Stimulated activated CD4-positive, alpha-beta T cell treated with anti-CD3 and anti-CD28 coated beads, Interleukin-1b, Interleukin-23, amount 100 ng/mL, for 4 hours (primary cell): ENCODE measurements around the gene CHRNA5.
"Not testable (repeated sequence)": the region's sequence is repeated elsewhere in the genome, so short reads cannot be mapped to it uniquely, and the experiment has no call there.

Experiments
- DNase-seq, 2 donors: peaks; one replicate each; pipeline ENCODE4 v3.0.0-alpha.2; 2020; ENCODE audit warnings: low read depth in 2 of 2

CHRNA5 gene

DNA sequence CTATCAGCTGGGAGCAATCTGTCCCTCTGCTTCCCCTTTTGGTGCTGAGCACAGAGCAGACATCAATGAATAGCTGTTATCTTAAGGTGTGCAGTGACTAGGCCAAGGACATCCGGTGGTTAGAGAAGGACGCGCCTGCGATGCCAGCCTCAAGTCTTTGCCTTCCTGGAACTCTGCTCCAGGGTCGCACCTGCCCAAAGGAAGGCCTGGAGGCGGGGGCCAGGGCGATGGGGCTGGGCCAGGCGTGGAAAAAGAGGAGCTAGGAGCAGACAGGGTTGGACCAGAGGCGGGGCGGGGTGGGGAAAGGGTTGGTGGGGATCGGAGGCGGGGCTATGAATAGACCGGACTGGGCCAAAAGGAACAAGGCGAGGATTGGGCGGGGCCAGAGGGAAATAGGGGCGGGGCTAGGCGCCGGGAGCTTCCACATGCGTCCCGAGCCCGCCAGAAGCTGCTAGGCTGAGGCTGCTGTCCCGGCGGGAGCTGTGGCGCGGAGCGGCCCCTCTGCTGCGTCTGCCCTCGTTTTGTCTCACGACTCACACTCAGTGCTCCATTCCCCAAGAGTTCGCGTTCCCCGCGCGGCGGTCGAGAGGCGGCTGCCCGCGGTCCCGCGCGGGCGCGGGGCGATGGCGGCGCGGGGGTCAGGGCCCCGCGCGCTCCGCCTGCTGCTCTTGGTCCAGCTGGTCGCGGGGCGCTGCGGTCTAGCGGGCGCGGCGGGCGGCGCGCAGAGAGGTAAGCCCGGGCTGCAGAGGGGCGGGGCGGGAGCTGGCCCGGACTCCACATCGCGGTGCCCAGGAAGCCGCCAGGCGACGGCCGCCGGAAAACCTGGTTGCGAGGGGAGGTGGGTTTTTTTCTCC is at the start of gene CHRNA5:
TSS of gene CHRNA5 (plus strand) at position 424 of the 854 bp plus-strand sequence. CDS start at position 624, 200 bp downstream.
- peak; percentile 68 to 80 for DNase-seq

DNA sequence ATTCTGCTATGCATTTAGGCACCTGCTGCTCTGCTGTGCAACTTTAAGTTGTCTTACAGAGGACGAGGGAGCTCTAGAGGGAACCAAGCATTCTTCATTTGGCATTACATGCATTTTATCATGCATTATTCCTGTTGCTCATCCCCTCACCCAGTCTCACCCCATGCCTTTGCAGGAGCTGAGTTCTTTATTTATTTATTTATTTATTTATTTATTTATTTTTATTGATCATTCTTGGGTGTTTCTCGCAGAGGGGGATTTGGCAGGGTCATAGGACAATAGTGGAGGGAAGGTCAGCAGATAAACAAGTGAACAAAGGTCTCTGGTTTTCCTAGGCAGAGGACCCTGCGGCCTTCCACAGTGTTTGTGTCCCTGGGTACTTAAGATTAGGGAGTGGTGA is 45.3 kb upstream of the CHRNA5 start:
- DNase-seq: not testable (repeated sequence)

- no peak for DNase-seq
Observed at GRCh38 chr15:78524230-78524629, 41.1 kb upstream of the CHRNA5 start.

DNA sequence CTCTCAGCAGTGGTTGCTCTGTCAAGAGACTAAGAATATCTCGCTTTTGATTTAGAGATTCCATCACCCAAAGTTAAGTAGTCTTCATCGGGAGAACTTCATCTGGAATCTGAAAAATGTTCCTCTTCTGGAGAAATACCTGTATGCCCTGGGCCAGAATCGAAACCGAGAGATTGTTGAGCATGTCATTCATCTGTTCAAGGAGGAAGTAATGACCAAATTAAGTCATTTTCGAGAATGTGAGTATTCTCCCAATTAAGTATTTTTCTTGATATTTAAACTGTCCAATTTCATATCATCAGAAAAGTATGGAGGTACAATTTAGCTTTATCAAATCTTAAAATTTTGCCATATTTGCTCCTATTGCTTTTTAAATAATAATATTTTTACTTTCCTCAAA is 38.0 kb upstream of the CHRNA5 start:
- no peak for DNase-seq

- no peak for DNase-seq
Observed at GRCh38 chr15:78533331-78533730, 32.0 kb upstream of the CHRNA5 start.

DNA sequence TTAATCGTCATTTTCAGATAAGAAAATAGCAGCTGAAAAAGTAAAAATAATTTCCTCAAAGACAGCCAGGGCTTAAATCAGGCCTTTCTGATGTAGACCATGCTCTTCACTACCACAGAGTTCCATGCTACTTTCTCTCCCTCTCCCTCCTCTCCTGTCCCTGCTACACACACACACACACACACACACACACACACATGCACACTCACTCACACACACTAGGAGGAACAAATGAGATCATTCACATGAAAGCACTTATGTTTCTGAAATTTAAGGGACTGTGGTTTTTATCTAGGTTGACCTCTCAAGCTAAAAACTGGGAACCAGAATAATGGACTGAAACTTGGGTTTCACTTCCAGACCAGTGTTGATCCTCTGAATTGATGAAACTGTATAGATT is 29.2 kb upstream of the CHRNA5 start:
- no peak for DNase-seq

DNA sequence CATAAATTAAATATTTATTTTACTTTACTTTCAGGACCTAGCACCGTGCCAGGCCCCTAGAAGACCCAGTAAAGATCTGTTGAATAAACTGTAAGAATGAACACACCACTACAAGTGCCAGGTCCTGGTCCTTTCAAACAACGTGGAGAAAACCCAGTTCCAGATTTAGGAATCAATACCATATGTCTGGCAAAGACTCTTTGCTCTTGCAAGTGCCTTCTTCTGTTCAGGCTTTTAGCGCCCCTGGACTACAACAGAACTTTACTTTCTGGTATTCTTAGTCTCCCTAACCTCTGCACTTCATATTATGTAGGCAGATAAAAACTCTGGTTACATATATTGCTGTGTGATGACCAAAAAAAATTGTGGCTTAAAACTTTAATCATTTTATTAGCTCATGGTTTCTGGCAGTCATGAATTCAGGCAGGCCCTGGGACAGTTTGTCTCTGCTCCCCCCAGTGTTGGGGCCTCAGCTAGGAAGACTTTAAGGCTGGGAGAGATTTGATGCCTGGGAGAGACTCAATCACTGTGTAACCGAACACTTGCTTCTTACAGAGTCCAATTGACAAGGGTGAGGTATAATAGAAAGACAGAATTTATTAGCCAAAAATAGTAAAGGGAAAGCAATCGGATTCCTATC is 27.9 kb upstream of the CHRNA5 start:
- DNase-seq: no peak

GRCh38 chr15:78538358-78538757 is 27.0 kb upstream of the CHRNA5 start:
- DNase-seq: no peak

DNA sequence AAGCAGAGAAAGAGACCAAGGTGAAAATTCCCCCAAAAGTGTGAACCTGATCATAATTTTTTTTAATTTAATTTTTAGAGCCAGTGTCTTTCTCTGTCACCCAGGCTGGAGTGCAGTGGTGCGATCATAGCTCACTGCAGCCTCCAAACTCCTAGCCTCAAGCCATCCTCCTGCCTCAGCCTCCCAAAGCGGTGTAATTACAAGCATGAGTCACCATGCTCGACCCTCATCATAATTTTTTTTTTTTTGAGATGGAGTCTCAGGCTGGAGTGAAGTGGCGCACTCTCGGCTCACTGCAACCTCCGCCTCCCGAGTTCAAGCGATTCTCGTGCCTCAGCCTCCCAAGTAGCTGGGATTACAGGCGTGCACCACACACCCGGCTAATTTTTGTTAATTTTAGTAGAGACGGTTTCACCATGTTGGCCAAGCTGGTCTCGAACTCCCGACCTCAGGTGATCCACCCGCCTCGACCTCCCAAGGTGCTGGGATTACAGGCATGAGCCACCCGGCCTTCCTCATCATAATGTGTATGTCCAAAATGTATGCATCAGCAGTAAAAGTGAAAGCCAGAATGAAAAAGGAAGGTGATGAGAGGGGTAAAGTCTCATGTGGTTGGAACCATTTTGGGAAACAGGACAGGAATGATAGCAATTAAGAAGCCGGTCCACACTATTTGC is 25.7 kb upstream of the CHRNA5 start:
- not testable (repeated sequence) for DNase-seq

- peak; percentile 94 to 96 for DNase-seq
Observed at GRCh38 chr15:78540141-78540870, 25.0 kb upstream of the CHRNA5 start, which contains the start of gene PSMA4. Gene PSMA4, plus strand, starts transcription at chr15:78540444. Its CDS starts 1,484 bp downstream, at chr15:78541928.

GRCh38 chr15:78540871-78541743 is 24.2 kb upstream of the CHRNA5 start:
- no peak for DNase-seq

- no peak for DNase-seq
Observed at GRCh38 chr15:78541744-78542034, 23.6 kb upstream of the CHRNA5 start.

- DNase-seq: no peak
Observed at GRCh38 chr15:78542647-78543046, 22.7 kb upstream of the CHRNA5 start.

- no peak for DNase-seq
Observed at GRCh38 chr15:78550194-78550593, 15.1 kb upstream of the CHRNA5 start.

GRCh38 chr15:78550815-78551214 is 14.5 kb upstream of the CHRNA5 start:
- DNase-seq: no peak

DNA sequence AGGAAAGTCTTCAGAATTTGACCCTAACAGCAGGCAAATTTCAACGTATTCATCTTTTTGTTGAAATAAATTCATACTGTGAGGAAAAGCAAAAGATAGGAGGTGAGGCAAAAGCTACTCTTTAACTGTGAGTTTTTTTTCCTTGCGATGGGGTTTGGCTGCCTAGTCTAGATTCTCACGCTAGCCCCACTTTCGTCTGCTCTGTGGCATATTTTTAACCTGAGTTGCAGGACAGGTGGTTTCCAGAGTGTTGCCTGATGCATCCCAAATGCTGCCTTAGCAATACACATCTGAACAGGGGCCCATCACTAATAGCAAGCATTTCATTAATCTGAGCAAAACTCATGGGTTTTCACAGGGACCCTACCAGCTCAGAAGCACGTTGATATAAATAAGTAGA is 13.4 kb upstream of the CHRNA5 start:
- DNase-seq: no peak

GRCh38 chr15:78552597-78552996 is 12.7 kb upstream of the CHRNA5 start:
- DNase-seq: no peak

GRCh38 chr15:78560201-78560600 is 5.1 kb upstream of the CHRNA5 start:
- not testable (repeated sequence) for DNase-seq

DNA sequence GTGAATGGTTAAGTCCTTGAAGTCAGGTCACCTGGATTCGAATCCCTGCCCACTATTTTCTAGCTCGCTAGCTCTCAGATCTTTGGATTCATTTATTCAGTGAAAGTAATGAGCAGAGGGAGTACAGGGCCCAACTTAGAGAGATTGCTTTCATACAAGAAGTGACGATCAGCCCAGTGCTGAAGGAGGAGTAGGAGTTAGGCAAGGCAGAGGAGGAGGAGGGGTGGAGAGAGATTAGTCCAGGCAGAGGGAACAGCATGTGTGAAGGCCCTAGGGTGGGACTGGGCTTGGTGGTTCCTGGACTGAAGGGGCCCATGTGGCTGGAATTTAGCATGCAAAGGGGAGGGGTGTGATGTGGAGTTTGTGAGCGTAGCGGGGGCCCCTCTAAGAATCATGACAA is 3.8 kb upstream of the CHRNA5 start:
- no peak for DNase-seq

DNA sequence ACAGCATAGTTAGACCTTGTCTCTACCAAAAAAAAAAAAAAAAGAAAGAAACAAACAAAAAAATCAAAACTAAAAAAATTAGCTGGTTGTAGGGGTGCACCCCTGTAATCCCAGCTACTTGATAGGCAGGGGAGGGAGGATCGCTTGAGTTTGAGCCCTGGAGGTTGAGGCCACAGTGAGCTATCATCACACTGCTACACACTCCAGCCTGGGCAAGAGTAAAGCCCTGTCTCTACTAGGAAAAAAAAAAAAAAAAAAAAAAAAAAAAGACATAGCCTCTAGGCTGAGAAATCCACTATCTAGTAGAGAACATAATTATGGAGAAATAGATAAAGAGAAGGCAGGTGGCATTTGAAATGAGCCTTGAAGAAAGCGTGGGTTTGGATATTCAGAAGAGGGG is 2.2 kb upstream of the CHRNA5 start:
- DNase-seq: no peak

DNA sequence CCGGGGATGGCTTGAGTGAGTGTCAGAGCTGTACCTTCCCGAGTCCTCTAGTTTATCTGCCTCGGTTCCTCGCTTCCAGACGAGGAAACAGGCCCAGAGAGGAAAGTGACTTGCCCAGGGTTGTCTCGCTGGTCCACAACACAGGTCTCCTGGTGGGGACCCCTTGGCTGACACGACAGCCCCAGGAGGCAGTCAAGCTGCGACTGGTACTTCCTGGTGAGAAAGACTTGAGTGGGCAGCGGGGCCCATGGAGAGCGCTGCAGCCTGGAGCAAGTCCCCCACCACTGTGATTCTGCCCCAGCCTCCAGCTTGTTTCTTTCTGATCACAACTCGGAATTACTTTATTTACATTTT is 600 bp upstream of the CHRNA5 start:
- DNase-seq: no peak
